CD1c-positive myeloid dendritic cell (primary cell): ENCODE data around the gene LBH.

Experiments
- DNase-seq: peaks from one replicate; pipeline ENCODE4 v3.0.0-alpha.2; 2016; ENCODE audit errors: extremely low spot score

LBH gene

DNA sequence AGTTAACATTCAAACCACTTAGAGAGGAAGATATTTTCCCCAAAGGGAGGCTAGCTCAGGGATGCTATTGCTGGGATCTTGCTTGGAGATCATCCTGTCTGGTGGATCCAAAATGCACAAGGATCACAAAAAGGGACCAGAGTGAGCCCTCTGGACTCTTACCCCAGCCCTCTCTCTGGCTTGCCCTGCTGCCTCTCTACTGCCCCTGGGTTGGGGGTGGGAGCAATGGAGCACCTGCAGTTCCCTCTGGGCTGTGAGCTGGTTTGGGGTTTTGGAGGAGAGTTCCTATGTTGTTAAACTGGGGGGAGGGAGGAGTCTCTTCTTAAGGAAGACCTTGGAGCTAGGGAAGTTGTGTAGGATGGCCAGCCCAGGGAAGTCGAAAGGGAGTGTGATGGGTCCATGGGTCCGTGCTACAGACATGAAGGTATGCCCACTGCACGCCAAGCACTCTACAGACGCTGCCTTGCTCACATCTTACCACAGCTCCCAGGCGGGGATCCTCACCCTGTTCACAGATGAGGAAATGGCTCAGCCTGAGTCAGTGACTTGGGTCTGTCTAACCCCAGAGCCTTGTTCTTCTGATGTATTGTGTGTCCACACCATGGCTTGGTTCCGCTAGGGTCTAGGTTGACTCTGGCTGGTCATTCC, 3.8 kb downstream of the LBH start:
- no peak for DNase-seq

DNA sequence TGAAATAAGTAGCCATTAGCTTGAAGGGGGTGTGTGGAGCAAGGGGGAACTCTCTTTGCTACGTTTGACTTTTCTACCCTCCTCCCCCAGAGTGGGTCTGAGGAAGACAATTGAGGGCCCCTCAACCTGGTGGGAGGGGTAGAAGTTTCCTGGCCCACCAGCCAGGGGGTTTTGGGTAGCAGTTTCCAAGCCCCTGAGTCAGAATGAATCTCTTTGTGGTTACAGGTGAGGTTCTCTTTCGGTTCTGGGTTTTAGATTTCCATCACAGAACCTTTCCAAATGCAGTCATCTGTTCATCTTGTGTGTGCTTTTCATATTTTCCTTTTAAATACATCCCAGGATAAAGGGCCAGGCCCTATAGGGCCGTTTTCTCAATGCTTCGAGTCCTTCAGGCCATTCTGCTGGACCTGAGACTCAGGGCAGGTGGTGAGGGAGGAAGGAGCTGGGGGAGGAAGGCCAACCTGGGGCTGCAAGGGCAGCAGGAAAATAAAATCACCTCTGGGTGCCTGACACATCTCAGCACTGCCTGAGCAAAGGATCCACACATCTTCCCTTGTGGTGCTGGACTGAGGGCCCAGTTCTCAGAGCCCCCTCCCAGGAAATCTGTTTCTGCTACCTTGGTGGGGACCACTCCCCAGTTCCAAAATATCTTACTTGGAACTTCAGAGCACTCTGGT, 4.7 kb downstream of the LBH start:
- no peak for DNase-seq

DNA sequence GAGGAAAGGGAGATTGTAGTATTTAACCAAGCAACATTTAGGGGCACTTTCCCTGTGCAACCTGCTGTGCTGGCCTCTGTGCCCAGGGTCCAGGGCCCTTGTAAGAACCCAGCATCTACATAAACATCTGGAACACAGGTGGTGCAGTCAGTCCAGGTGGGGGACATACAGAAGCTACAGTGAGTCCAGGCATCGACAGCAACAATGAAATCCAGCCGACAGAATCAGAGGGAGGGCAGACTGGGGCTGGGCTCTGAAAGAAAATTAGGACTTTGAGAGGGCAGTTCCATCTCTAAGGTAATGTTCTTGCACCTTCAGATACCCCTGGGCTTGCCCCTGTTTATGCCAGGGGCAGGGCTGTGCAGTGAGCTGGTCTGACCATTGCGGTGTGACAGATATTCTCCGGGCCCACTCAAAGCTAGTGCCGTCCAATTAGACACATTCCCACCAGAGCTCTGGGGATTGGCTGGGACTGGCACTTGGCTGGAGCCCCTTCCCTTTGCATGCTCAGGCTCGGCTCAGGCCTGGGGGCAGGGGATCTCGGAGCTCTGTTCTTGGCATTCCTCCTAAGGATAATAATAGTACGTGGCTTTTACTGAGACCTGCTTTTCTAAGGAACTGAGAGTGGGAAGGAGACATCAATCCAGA, 5.4 kb downstream of the LBH start:
- no peak for DNase-seq

DNA sequence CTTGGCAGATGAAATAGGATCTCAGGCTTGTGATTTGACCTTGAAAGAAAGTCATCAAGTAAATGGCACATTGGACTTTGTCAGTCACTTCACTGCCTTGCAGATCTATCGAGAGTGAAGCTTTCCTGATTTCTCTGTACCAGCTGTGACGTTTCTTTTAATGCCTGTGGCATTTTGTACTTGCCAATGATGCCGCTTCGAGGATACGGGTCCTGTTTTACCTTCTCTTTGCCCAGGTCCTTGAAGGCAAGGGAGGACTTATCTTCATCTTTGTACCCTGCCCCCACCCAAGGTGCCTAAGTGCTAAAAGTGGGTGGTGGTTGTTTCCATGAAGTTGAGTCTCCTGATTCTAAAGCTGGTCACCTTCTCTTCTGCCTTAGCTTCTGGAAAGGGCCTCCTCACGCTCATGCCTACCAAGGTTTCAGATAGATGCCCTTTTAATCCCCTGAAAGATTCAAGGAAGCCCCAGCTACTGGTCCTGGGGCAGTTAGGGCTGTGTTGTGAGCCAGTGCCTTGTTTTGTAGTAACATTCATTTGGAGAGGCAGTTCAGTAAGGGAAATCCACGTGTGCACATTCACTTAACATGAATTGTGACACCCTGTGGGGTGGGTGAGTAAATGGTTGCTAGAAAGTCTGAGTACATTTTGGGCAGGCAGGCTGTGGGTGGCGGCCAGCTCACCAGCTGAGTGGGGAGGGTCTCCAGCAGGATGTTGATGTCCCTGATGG, 6.1 kb downstream of the LBH start:
- no peak for DNase-seq

DNA sequence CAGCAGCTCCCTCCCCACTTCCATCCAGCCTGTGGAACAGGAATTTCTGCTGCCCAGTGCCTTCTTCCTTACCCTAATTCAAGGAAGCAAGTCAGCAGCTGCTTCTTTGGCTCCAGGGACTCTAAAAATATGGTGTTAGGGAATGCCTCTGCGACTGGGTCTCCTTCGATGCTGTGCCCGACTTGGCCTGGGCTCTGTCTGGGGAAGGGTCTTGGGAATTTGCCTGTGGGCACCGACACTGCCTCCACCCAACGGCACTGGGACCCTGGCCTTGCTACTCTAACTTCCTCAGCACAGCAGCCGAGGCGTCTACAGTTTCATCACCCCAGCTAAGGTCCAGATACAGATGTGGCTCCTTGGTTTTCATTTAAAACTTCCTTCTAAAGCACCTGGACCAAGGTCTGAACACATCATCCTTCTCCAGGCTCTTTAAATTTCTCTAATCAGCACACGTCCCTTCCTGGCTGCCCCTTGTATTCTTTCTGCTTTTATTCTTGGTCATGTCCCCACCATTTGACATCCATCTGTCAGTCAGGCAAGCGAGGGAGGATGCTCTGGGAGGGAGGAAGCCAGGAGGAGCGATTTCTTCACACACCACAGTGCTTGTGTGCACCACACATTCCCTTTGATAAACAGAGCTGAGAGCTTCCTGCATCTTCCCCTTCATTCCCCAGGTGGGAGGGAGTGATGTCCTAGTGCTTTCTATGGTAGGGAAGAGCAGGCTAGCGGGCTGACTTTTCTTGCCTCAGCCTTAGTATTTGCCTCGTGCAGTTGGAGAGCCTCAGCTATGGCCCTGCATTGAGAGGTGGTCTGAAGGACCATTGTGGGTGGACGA, 6.8 kb downstream of the LBH start:
- DNase-seq: no peak

DNA sequence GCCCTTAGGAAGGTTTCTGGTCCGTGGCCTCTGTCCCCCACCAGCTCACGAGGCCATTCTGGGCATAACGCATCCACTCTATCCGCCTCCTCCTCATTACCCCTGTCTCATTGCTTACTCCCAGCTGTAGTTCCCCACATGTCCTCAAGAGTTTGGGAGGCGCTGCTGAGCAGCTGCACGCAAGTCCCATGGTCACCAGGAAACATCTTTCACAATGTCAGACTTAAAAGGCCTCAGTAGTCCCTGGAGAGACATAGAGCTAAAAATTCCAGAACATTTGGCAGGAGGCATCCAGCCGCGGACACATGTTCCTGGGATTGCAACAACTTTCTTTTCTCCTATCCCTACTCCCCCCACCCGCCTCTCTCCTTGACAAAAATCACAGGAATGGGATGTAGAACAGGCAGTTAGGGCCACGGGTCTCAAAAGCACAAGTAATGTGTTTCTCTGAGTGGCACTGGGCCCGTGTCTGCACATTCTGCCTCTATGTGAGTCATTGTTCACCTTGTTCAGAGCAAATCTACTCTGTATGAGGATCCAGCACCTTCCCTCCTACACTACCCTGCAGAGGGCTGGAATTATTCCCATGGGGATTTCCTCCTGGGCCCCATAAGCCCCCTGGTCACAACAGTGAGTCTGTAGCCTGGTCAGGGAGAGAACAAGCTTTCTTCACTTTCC, 8.1 kb downstream of the LBH start:
- peak; percentile 70 for DNase-seq

DNA sequence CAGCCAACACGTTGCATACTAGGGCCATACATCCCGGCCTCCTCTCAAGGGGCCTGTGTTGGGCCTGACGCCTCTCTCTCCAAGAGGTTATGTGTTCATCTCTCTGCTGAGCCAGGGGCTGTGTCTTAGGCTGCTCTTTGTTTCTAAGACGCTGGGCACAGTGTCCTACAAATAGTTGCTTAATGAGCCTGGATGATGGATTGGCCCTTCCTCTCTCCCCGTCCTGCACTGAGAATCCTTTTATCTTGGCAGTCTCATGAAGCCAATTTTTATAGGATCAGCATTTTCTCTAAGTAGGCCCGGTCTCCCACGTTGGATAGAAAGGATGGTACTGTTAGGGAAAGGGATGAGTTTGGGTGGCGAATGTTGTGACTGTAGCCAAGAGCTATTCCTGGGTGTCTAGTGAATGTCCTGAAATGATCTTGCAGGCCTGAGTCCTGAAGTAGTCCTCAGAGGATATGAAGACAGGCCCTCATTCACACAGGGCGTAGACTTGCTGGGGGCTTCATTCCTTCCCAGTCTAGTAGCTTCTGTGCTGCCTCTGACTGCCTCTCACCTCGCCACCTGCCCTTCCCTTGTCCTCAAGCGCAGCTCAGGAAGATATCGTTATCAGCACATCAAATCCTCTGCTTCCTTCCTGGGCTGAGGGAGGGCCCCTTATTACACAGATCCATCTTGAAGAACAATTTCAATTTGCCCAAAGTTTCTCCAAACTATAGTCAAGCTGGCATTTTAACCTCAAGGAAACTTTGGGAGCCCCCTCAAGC, 8.8 kb downstream of the LBH start:
- no peak for DNase-seq

DNA sequence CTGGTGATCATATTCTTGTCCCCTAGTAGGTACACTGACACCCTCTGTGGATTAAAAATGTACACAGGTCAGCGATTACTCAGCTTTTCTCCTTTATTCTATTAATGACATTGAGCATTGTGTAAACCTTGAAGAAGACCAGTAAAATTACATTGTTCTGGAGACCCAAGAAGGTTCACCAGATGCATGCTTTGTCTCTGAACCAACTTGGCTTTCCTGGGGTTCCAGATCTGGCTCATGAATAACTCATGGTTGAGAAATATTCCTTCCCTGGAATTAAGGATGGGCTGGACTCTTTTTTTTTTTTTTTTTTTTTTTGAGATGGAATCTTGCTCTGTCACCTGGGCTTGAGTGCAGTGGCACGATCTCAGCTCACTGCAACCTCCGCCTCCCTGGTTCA, 11.9 kb downstream of the LBH start:
- DNase-seq: no peak

DNA sequence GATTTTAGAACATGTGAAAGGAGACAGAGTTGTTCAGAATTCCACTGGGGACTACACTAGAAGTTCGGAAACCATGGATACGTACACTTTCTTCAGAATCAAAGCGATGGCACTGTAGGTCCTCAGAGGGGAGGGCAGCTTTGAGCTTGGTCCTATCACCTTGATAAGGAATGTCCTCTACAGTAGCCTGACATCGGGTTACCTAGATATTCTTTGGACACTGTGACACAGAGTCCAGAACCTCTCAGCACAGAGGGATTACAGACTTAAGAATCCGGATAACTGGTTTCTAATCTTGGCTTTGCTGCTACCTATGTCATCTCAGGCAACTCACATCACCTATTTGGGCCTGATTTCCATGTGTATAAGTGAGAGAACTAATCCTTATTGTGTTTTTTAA, 14.0 kb downstream of the LBH start:
- no peak for DNase-seq

DNA sequence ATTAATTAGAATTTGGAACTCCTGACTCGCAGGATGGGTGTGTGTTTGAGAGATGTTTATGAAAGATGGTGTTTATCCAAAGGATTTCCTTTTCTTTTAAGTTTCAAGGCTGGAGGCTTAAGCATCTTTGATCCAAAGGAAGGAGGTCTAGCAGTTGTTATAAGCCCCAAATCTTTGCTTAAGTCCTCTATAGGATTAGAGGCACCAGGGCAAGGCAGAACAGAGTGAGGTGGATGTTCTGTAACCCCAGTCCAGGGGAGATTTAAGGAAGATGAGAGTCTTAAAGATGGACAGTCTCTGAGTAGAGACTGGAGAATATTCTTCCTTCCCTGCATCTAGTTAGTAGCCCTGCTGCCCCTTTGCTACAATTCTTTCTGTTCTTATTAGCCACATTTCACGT, 17.5 kb downstream of the LBH start:
- DNase-seq: no peak

DNA sequence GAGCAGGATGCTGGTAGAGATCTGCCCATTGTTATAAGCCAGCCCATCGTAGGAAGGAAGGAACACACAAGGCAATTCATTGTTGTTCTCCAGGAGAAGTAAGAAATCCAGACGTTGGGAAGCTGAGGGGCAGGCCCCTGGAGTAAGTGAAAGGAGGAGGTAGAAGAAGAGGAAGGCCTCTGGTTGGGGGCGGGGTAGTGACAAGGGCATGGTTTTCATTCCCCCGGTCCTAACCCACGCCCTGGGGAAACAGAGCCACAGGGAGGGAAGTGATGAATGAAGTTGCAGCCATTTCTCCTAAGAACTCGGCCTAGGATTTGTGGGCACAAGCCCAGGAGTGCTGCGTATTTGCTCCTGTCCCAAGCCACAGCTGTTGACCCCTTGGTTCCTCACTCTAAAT, 18.0 kb downstream of the LBH start:
- DNase-seq: no peak

DNA sequence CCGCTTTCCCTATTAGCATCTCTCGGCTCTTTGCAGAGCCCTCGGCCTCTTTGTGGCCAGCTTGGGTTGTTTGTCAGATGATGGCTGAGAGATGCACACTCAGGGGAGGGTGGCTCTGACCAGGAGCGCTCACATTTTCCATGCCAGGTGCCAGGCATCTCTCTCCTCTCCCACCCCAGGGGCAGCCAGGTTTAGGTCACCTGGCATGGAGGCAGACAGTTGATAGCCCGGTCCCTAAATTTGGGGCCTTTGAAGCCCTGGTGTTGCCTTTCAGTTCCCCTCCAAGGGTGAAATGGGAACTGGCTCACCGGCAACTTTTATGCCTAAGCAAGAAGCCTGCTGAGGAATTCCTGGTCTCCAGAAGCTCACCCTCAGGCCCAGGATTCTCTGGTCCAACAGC, 19.1 kb downstream of the LBH start:
- no peak for DNase-seq

DNA sequence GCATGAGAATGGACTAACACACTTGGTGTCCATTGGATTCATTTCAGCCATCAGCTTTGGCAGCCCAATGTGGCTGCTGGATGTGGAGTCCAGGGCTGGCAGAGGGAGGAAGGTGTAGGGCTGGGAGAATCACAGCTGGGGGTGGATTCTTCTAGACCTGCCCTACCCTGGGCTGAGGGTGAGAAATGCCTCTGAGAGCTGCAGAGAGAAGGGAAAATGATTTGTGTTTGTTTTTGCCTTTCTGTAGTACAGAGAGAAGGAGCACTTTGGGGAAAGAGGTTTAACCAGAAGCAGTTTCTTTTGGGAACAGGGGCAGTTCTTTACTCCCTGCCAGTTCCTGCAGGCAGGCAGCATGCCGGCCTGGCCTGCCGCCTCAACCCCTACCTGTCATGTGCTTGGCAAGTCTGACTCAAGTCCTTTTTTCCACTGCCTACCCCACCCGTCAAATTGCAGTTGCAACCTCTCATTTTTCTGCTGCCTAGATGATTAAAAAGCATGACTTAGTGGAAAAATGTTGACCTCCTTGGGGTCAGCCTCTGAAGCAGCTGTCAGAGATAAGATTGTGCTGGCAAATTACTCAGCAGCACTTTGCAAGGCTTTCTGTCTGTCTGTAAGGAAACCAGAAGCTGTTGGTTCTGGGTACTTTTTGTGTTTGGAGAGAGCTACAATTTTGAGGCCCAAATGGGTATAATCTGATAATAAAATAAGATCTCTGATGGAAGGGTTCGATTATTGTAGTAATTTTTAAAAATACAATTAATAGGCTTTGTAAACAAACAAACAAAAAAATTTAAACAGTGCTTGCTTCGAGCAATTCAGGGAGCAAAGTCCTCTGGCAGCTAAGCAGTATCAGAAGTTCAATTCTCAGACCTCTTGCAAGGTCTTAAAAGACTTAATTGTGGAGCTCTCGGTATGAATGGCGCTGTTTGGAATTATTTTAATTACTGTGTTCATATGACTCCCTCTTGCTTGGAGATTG, 21.7 kb downstream of the LBH start:
- no peak for DNase-seq

DNA sequence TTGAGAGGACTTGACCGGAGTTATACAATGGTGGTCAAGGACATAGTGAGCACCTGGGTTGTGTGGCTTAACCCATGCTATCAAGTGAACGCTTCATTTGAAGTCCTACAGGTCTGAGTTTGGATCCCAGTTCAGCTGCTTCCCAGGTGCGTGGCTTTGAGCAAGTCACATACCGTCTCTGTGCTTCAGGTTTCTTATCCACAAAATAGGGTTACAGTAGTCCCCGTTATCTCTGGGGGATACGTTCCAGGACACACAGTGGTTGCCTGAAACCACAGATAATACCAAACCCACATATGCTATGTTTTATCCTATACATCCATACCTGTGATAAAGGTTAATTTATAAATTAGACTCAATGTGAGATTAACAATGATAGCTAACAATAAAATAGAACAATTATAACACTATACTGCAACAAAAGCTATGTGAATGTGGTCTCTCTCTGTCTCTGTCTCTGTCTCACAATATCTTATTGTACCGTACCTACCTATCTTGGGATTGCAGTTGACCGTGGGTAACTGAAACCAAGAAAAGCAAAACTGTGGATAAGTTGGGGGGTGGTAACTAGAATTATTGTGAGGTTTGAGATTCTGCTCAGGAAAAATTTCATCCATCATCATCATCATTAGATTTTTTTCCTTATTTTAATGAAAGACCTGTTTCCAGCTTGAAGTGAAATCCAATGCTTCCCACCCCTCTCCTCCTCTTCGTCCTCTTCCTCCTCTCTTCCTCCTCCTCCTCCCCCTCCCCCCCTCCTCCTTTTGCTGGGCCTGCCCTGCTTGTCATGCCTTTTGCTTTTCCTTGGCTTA, 22.7 kb downstream of the LBH start:
- no peak for DNase-seq

DNA sequence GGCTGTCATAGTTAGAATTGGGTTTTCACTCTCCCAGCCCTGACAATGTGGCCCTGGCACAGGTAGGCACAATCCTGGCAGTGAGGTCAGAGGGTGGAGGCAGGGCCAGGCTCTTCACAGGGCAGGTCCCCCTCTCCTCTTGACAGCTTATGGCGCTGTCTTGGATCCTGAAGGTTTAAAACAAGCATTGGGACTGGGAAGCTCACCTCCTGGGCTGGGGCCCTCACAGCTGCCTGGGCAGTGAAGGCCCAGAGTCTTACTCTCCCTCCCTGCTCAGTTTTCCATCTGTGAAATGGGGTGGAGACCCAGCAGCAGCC, 23.3 kb downstream of the LBH start:
- DNase-seq: no peak

DNA sequence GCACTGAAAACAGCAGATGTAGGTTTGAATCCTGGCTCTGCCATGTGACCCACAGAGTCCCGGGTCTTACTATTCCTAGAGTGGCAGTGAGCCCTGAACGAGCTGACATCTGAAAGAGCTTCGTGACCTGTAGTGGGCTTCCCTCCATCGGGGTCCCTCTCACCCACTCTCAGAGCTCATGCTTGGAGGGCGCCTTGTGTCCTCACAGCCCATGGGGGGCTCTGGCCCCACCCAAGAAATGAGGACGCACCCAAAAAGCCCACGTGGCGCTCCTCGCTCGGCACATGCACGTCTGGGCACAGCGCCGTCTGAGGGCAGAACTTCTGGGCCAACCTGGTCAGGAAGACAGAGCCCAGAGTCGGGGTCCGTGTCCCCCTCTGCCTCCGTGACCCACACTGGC, 23.7 kb downstream of the LBH start:
- DNase-seq: no peak

DNA sequence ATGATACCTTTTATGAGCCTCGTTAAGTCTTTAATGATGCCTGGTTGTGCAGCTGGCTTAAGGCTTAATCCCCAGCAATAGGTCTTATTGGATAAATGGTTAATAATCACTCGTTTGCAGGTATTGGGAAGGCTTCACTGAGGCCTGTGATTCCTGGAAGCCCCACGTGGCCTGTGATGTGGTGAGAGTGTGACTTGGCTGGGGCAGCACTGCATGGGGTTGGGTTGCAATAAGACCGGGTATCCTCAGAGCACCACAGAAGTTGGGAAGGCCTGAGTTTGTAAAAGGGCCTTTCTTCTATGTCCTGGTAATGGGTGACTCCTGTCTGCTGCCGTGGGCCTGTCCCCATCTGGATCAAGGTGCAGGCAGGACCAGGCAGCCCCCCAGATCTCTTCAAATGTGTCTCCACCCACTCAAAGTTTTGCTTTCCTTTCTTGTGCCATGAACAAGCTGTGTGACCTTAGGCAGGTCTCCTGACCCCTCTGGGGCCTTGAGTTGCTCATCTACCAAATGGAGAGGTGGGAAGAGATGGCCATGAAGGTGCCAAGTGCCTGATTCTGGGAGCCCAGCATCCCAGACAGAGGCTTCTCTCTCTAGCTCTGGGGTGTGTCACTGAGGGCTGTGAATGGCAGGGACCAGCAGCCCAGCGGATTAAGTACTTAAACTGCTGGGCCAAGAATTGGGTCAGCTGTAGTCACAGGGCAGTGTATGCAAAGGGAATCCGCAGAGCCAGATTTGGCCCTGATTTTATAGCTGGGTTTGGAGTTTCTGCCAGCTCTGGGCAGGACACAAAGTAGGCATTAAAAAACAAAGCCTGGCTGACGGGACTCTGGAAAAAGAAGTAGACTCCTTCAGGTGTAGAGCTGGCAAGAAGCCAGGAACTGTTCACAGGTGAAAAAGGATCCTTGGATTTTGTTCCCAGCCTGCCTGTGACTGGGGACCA, 24.4 kb downstream of the LBH start:
- no peak for DNase-seq
